Measurements from ENCODE around the gene DDX54.

Gene DDX54

GRCh38 chr12:113158439-113159203 is 26.7 kb downstream of the DDX54 start:
- H3K4me1 ChIP-seq (ENCODE audit: control insufficient read depth, insufficient read depth, low read length), result peaks cover 12% of the 10 kb centered on the region
- no peak overlapping the region for H3K27ac ChIP-seq (ENCODE audit: low read depth, low read length)
- no peaks in the 10 kb centered on the region for H3K9me3 ChIP-seq (ENCODE audit: control insufficient read depth, insufficient read depth, low read depth, low read length)
- H3K9ac ChIP-seq (ENCODE audit: low read length), result no peak overlapping the region
- peaks cover 51% of the 10 kb centered on the region for H3K36me3 ChIP-seq (ENCODE audit: control insufficient read depth, insufficient read depth, low read length)
- no peak overlapping the region for H3K4me3 ChIP-seq (ENCODE audit: low read depth, low read length)
- peaks cover 25% of the 10 kb centered on the region for H3K27me3 ChIP-seq (ENCODE audit: control insufficient read depth, insufficient read depth, low read length)

GRCh38 chr12:113157218-113157859 is 27.9 kb downstream of the DDX54 start:
- H3K9ac ChIP-seq (ENCODE audit: low read length), result no peak overlapping the region
- peaks cover 38% of the 10 kb centered on the region for H3K36me3 ChIP-seq (ENCODE audit: control insufficient read depth, insufficient read depth, low read length)
- H3K27ac ChIP-seq (ENCODE audit: low read depth, low read length), result no peak overlapping the region
- H3K27me3 ChIP-seq (ENCODE audit: control insufficient read depth, insufficient read depth, low read length), result peaks cover 38% of the 10 kb centered on the region
- no peak overlapping the region for H3K4me3 ChIP-seq (ENCODE audit: low read depth, low read length)
- no peaks in the 10 kb centered on the region for H3K9me3 ChIP-seq (ENCODE audit: control insufficient read depth, insufficient read depth, low read depth, low read length)
- H3K4me1 ChIP-seq (ENCODE audit: control insufficient read depth, insufficient read depth, low read length), result peaks cover 12% of the 10 kb centered on the region

- Histone ChIP-seq H3K9ac (ENCODE audit: low read length) (no peak overlapping the region), H3K9me3 (ENCODE audit: control insufficient read depth, insufficient read depth, low read depth, low read length) (no peaks in the 10 kb centered on the region), H3K27me3 (ENCODE audit: control insufficient read depth, insufficient read depth, low read length) (peaks cover 52% of the 10 kb centered on the region), H3K36me3 (ENCODE audit: control insufficient read depth, insufficient read depth, low read length) (peaks cover 33% of the 10 kb centered on the region), H3K4me3 (ENCODE audit: low read depth, low read length) (no peak overlapping the region), H3K4me1 (ENCODE audit: control insufficient read depth, insufficient read depth, low read length) (peaks cover 7% of the 10 kb centered on the region; the same call in 1 of the 2 replicates), H3K27ac (ENCODE audit: low read depth, low read length) (no peak overlapping the region)
Observed at GRCh38 chr12:113155646-113156045, 29.6 kb downstream of the DDX54 start.

- no peak overlapping the region for H3K27ac ChIP-seq (ENCODE audit: low read depth, low read length)
- peaks cover 58% of the 10 kb centered on the region for H3K27me3 ChIP-seq (ENCODE audit: control insufficient read depth, insufficient read depth, low read length)
- peak overlapping the region; percentile 48; the same call in 1 of the 2 replicates for H3K4me3 ChIP-seq (ENCODE audit: low read depth, low read length)
- peaks cover 13% of the 10 kb centered on the region for H3K4me1 ChIP-seq (ENCODE audit: control insufficient read depth, insufficient read depth, low read length)
- no peaks in the 10 kb centered on the region for H3K9me3 ChIP-seq (ENCODE audit: control insufficient read depth, insufficient read depth, low read depth, low read length)
- no peak overlapping the region for H3K9ac ChIP-seq (ENCODE audit: low read length)
- peaks cover 27% of the 10 kb centered on the region for H3K36me3 ChIP-seq (ENCODE audit: control insufficient read depth, insufficient read depth, low read length)
Observed at GRCh38 chr12:113155060-113155459, 30.2 kb downstream of the DDX54 start.

- Histone ChIP-seq H3K36me3 (ENCODE audit: control insufficient read depth, insufficient read depth, low read length) (peaks cover 21% of the 10 kb centered on the region), H3K9ac (ENCODE audit: low read length) (no peak overlapping the region), H3K27ac (ENCODE audit: low read depth, low read length) (no peak overlapping the region), H3K4me3 (ENCODE audit: low read depth, low read length) (peak overlapping the region; percentile 48), H3K9me3 (ENCODE audit: control insufficient read depth, insufficient read depth, low read depth, low read length) (no peaks in the 10 kb centered on the region), H3K27me3 (ENCODE audit: control insufficient read depth, insufficient read depth, low read length) (peaks cover 61% of the 10 kb centered on the region), H3K4me1 (ENCODE audit: control insufficient read depth, insufficient read depth, low read length) (peaks cover 18% of the 10 kb centered on the region)
Observed at GRCh38 chr12:113154351-113154973, 30.8 kb downstream of the DDX54 start.

- no peaks in the 10 kb centered on the region for H3K9me3 ChIP-seq (ENCODE audit: control insufficient read depth, insufficient read depth, low read depth, low read length)
- H3K36me3 ChIP-seq (ENCODE audit: control insufficient read depth, insufficient read depth, low read length), result peaks cover 7% of the 10 kb centered on the region
- H3K27ac ChIP-seq (ENCODE audit: low read depth, low read length), result no peak overlapping the region
- peak overlapping the region; percentile 21 for H3K9ac ChIP-seq (ENCODE audit: low read length)
- peaks cover 23% of the 10 kb centered on the region for H3K4me1 ChIP-seq (ENCODE audit: control insufficient read depth, insufficient read depth, low read length)
- H3K4me3 ChIP-seq (ENCODE audit: low read depth, low read length), result peak overlapping the region; percentile 67
- peaks cover 61% of the 10 kb centered on the region for H3K27me3 ChIP-seq (ENCODE audit: control insufficient read depth, insufficient read depth, low read length)
Observed at GRCh38 chr12:113152835-113153814, 32.2 kb downstream of the DDX54 start.

GRCh38 chr12:113152196-113152834 is 33.0 kb downstream of the DDX54 start:
- Histone ChIP-seq H3K9me3 (ENCODE audit: control insufficient read depth, insufficient read depth, low read depth, low read length) (0 out of 2 replicates have a peak, but pooled peaks cover 3% of the 10 kb centered on the region), H3K4me3 (ENCODE audit: low read depth, low read length) (peak overlapping the region; percentile 67), H3K27me3 (ENCODE audit: control insufficient read depth, insufficient read depth, low read length) (peaks cover 61% of the 10 kb centered on the region), H3K9ac (ENCODE audit: low read length) (no peak overlapping the region), H3K36me3 (ENCODE audit: control insufficient read depth, insufficient read depth, low read length) (no peaks in the 10 kb centered on the region), H3K27ac (ENCODE audit: low read depth, low read length) (no peak overlapping the region), H3K4me1 (ENCODE audit: control insufficient read depth, insufficient read depth, low read length) (peaks cover 23% of the 10 kb centered on the region)

GRCh38 chr12:113151655-113152054 is 33.6 kb downstream of the DDX54 start:
- Histone ChIP-seq H3K9me3 (ENCODE audit: control insufficient read depth, insufficient read depth, low read depth, low read length) (peaks cover 7% of the 10 kb centered on the region; the same call in 1 of the 2 replicates), H3K27me3 (ENCODE audit: control insufficient read depth, insufficient read depth, low read length) (peaks cover 61% of the 10 kb centered on the region), H3K27ac (ENCODE audit: low read depth, low read length) (no peak overlapping the region)

GRCh38 chr12:113149361-113150150 is 35.7 kb downstream of the DDX54 start, which contains the start of gene CFAP73:
Gene CFAP73, plus strand, starts transcription at chr12:113149724. Its CDS starts 134 bp downstream, at chr12:113149858.
- Histone ChIP-seq H3K27ac (ENCODE audit: low read depth, low read length) (no peak within 1 kb of the TSS), H3K27me3 (ENCODE audit: control insufficient read depth, insufficient read depth, low read length) (peaks cover 46% of the 10 kb centered on the region), H3K36me3 (ENCODE audit: control insufficient read depth, insufficient read depth, low read length) (no peaks in the 10 kb centered on the region), H3K9me3 (ENCODE audit: control insufficient read depth, insufficient read depth, low read depth, low read length) (peaks cover 7% of the 10 kb centered on the region; the same call in 1 of the 2 replicates), H3K4me1 (ENCODE audit: control insufficient read depth, insufficient read depth, low read length) (peaks cover 23% of the 10 kb centered on the region), H3K4me3 (ENCODE audit: low read depth, low read length) (peak within 1 kb of the TSS; percentile 29; the same call in 1 of the 2 replicates), H3K9ac (ENCODE audit: low read length) (no peak within 1 kb of the TSS)

More at GRCh38 chr12:113151655-113152054, 33.6 kb downstream of the DDX54 start:
- peaks cover 23% of the 10 kb centered on the region for H3K4me1 ChIP-seq (ENCODE audit: control insufficient read depth, insufficient read depth, low read length)
- no peak overlapping the region for H3K4me3 ChIP-seq (ENCODE audit: low read depth, low read length)
- no peak overlapping the region for H3K9ac ChIP-seq (ENCODE audit: low read length)
- no peaks in the 10 kb centered on the region for H3K36me3 ChIP-seq (ENCODE audit: control insufficient read depth, insufficient read depth, low read length)

Data from HUES6 (cell line).